HepG2 (cell line): ENCODE measurements around the gene PCBD1. TPM values are rescaled to one million over a fixed set of nuclear protein-coding genes. Genes with fewer than 3 reads are reported as not detected.

Experiments
- ARID5B ChIP-seq: IDR thresholded peaks from 2 replicates; pipeline ENCODE4 v1.4.0; 2020; ENCODE audit warnings: mild to moderate bottlenecking, missing genetic modification reagents
- CREM ChIP-seq, 2 experiments: sonication (generic) in 1 of 2; formaldehyde crosslinking in 1 of 2; IDR thresholded peaks; 2 replicates each; pipeline versions ENCODE4 v1.4.0 to v1.6.1; 2016 to 2020; ENCODE audit warnings: antibody characterized with exemption in 1 of 2, mild to moderate bottlenecking in 1 of 2, missing genetic modification reagents in 1 of 2
- FOXA3 ChIP-seq: IDR thresholded peaks from 2 replicates; pipeline ENCODE4 v1.6.1; 2016; ENCODE audit warnings: missing genetic modification reagents, missing compliant biosample characterization
- FOXJ3 ChIP-seq: sonication (generic); formaldehyde crosslinking; IDR thresholded peaks from 2 replicates; pipeline ENCODE4 v1.4.0; 2020; ENCODE audit warnings: missing genetic modification reagents, mild to moderate bottlenecking, borderline replicate concordance
- HMGXB4 ChIP-seq, 2 experiments: sonication (generic) in 1 of 2; formaldehyde crosslinking in 1 of 2; IDR thresholded peaks; 2 replicates each; pipeline versions ENCODE4 v1.4.0 to v1.6.1; 2018 to 2020; ENCODE audit warnings: missing genetic modification reagents in 2 of 2, borderline replicate concordance in 1 of 2, low read depth in 1 of 2, mild to moderate bottlenecking in 1 of 2, missing biosample characterization in 1 of 2
- HOMEZ ChIP-seq: IDR thresholded peaks from 2 replicates; pipeline ENCODE4 v1.6.1; 2016; ENCODE audit warnings: low read depth
- ISL2 ChIP-seq: sonication (generic); formaldehyde crosslinking; IDR thresholded peaks from 2 replicates; pipeline ENCODE4 v1.5.0; 2020; ENCODE audit warnings: missing genetic modification reagents
- KLF9 ChIP-seq: IDR thresholded peaks from 2 replicates; pipeline ENCODE4 v1.6.1; 2016; ENCODE audit warnings: low read depth
- MEIS1 ChIP-seq: sonication (generic); formaldehyde crosslinking; IDR thresholded peaks from 2 replicates; pipeline ENCODE4 v1.9.0; 2021; ENCODE audit warnings: mild to moderate bottlenecking, missing genetic modification reagents, moderate library complexity, borderline replicate concordance
- RCOR2 ChIP-seq: IDR thresholded peaks from 2 replicates; pipeline ENCODE4 v1.6.1; 2016; ENCODE audit warnings: missing biosample characterization, missing genetic modification reagents
- REPIN1 ChIP-seq: sonication (generic); formaldehyde crosslinking; IDR thresholded peaks from 2 replicates; pipeline ENCODE4 v1.8.0; 2022; ENCODE audit warnings: missing genetic modification reagents, low read depth, mild to moderate bottlenecking, borderline replicate concordance
- TCF7 ChIP-seq: sonication (generic); IDR thresholded peaks from 2 replicates; pipeline ENCODE4 v1.6.1; 2016; ENCODE audit warnings: antibody characterized with exemption, low read depth
- TOE1 ChIP-seq: sonication (generic); formaldehyde crosslinking; IDR thresholded peaks from 2 replicates; pipeline ENCODE4 v1.4.0; 2020; ENCODE audit warnings: mild to moderate bottlenecking, missing genetic modification reagents
- ZNF629 ChIP-seq: sonication (generic); formaldehyde crosslinking; conservative IDR thresholded peaks from 2 replicates; pipeline ENCODE4 v1.5.0; 2020; ENCODE audit warnings: missing genetic modification reagents
- ZNF746 ChIP-seq: sonication (generic); formaldehyde crosslinking; IDR thresholded peaks from 2 replicates; pipeline ENCODE4 v1.8.0; 2022; ENCODE audit warnings: mild to moderate bottlenecking, missing genetic modification reagents
- polyA plus RNA-seq, 8 experiments: library from polyadenylated mRNA; depleted of rRNA in 3 of 8; stranded (reverse) in 7 of 8; unstranded in 1 of 8; fragments of >200 nt; fragmentation: Illumina TruSeq in 4 of 8; extraction: Trizol in 4 of 8; gene quantifications; 2 replicates each; pipeline versions ENCODE4 v1.2.1 to v1.2.3, GENCODE V29; 2011 to 2016; ENCODE audit warnings: low read depth in 4 of 8, missing spikeins in 1 of 8, mixed read lengths in 1 of 8; ENCODE audit not compliant: insufficient read depth in 1 of 8
- total RNA-seq, 5 experiments: library from RNA; depleted of rRNA; stranded (reverse); fragments of >200 nt; fragmentation: Illumina TruSeq; extraction: Trizol; gene quantifications; 2 replicates each; pipeline ENCODE4 v1.2.3, GENCODE V29; 2016; ENCODE audit warnings: low read depth in 1 of 5
- TF ChIP-seq, protein P1 (sequence below): sonication (generic); formaldehyde crosslinking; conservative IDR thresholded peaks from 2 replicates; pipeline ENCODE4 v1.4.0; 2020; ENCODE audit warnings: missing genetic modification reagents
- TF ChIP-seq, protein P2 (sequence below): sonication (generic); formaldehyde crosslinking; IDR thresholded peaks from 2 replicates; pipeline ENCODE4 v1.5.1; 2020; ENCODE audit warnings: missing genetic modification reagents, mild to moderate bottlenecking, borderline replicate concordance

PCBD1 gene
- total and polyA plus RNA-seq, 2 of the 13 experiments (the other 11 are each of a cell fraction or from before 2014, with no cell fraction given): 95.3 to 168 TPM

DNA sequence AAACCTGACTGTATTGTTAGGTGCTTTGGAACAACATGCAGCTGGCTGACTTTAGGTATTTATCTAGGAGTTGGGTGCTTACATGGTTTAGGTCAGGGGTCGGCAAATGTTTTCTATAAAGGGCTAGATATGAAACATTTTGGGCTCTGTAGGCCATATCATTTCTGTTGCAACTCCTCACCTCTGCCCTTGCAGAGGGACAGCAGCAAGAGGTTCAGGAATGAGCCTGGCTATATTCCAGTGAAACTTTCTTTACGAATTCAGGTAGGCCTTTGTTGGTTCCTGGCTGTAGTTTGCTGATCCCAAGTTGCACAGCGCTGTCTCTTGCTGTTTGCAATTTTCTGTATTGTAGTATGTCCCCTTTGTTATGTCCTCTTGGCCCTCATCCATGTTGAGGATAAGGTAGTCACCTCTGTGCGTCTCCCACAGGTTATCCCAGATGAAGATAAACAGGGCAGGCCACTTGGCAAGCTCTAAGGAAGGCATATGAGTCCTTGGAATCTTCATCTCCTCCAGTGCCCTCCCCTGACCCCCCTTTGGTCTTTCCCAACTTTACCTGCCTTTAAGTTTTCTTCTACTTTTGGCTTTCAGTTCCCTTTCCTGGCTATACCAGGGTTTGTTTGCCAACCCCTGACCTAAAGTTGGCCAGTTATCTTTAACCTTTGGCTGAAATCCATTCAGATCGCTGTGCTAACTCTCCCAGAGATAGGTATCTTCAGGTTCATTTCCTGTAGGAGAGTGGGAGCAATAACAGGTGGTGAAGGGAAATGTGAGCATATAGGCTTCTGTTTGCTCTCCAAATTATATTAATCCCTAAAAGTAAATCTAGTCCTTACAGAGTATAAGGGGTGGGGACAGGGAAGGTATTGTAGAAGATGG is 36.5 kb downstream of the PCBD1 start (continued):
- TF ChIP-seq ARID5B (CRISPR knock-in tag): peak; percentile 77
- TF ChIP-seq HOMEZ: peak; percentile 67
- peak; percentile 76; the same call in 1 of the 2 replicates for TF ChIP-seq ISL2 (CRISPR knock-in tag)
- no peak for TF ChIP-seq KLF9 (CRISPR knock-in tag)
- no peak for TF ChIP-seq TOE1
- TF ChIP-seq, protein P1, sequence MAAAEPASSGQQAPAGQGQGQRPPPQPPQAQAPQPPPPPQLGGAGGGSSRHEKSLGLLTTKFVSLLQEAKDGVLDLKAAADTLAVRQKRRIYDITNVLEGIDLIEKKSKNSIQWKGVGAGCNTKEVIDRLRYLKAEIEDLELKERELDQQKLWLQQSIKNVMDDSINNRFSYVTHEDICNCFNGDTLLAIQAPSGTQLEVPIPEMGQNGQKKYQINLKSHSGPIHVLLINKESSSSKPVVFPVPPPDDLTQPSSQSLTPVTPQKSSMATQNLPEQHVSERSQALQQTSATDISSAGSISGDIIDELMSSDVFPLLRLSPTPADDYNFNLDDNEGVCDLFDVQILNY (CRISPR knock-in tag): no peak
- 0 out of 2 replicates have a peak, but pooled peaks have one; percentile 23 for TF ChIP-seq MEIS1
- TF ChIP-seq REPIN1 (CRISPR knock-in tag): no peak
- peak; percentile 62; the same call in 1 of the 2 replicates for TF ChIP-seq CREM (IDR thresholded peaks at IDR 0.05)
- TF ChIP-seq CREM (CRISPR knock-in tag; IDR thresholded peaks at IDR 0.05): no peak
- 0 out of 2 replicates have a peak, but pooled peaks have one; percentile 21 for TF ChIP-seq ZNF629 (CRISPR knock-in tag)
- TF ChIP-seq FOXJ3 (CRISPR knock-in tag): 0 out of 2 replicates have a peak, but pooled peaks have one; percentile 0
- TF ChIP-seq RCOR2 (CRISPR knock-in tag): 0 out of 2 replicates have a peak, but pooled peaks have one; percentile 55
- TF ChIP-seq HMGXB4 (CRISPR knock-in tag; IDR thresholded peaks at IDR 0.05; ENCODE audit: borderline replicate concordance in 1 of 2, low read depth in 1 of 2): no peak
- peak; percentile 40; the same call in 1 of the 2 replicates for TF ChIP-seq ZNF746 (CRISPR knock-in tag)
- peak; percentile 44; the same call in 1 of the 2 replicates for TF ChIP-seq FOXA3 (CRISPR knock-in tag)
- peak; percentile 46 for TF ChIP-seq TCF7
- TF ChIP-seq, protein P2, sequence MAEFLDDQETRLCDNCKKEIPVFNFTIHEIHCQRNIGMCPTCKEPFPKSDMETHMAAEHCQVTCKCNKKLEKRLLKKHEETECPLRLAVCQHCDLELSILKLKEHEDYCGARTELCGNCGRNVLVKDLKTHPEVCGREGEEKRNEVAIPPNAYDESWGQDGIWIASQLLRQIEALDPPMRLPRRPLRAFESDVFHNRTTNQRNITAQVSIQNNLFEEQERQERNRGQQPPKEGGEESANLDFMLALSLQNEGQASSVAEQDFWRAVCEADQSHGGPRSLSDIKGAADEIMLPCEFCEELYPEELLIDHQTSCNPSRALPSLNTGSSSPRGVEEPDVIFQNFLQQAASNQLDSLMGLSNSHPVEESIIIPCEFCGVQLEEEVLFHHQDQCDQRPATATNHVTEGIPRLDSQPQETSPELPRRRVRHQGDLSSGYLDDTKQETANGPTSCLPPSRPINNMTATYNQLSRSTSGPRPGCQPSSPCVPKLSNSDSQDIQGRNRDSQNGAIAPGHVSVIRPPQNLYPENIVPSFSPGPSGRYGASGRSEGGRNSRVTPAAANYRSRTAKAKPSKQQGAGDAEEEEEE (CRISPR knock-in tag): no peak
